HG03469 (cell line): Measurements from ENCODE around the gene ATP1A3.

Experiments
- ATAC-seq: cut with Tn5 transposase; IDR thresholded peaks from one replicate; pipeline ENCODE4 v1.9.1; 2021; ENCODE audit warnings: mild to moderate bottlenecking, moderate library complexity, moderate number of reproducible peaks; ENCODE audit not compliant: unreplicated experiment

Gene ATP1A3

DNA sequence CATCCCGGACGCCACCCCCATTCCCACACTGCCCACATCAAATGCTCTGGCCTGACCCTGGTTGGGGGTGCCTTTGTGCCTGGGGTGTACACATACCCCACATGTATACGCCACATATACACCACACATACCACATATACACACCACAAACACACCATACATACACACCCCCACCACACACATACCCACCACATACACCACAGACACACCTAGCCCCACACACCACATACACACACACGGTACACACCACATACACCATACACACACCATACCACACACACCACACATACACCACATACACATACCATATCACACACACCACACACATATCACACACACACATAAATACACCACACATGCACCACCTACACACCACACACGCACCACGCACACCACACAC, 75.9 kb downstream of the ATP1A3 start:
- no peak for ATAC-seq

- no peak for ATAC-seq
Observed at GRCh38 chr19:41917676-41918075, 76.4 kb downstream of the ATP1A3 start.
